Fibroblast of villous mesenchyme (primary cell): ENCODE results near the gene CCDC152. TPM values are rescaled to one million over a fixed set of nuclear protein-coding genes. Genes with fewer than 3 reads are reported as not detected.
A peak's percentile ranks its signal among the peaks of the same experiment; 100 is the strongest.

ENCODE experiments used
- DNase-seq: peaks from one replicate; pipeline ENCODE4 v3.0.0-alpha.2; 2010; ENCODE audit warnings: low read depth
- H3K4me3 ChIP-seq: 2 replicates; pipeline ENCODE4 v1.5.1; 2011; ENCODE audit warnings: low read depth, mild to moderate bottlenecking, low read length
- CTCF ChIP-seq: IDR thresholded peaks from 2 replicates; pipeline ENCODE4 v1.5.1; 2012; ENCODE audit warnings: low read depth, mild to moderate bottlenecking, low read length; ENCODE audit not compliant: insufficient read depth
- total RNA-seq: library from RNA; depleted of rRNA; stranded (reverse); fragments of >200 nt; gene quantifications from 2 replicates; pipeline ENCODE4 v1.2.3, GENCODE V29; 2012

The CCDC152 gene
- total RNA-seq, 1 donor, result 0.86 TPM

- DNase-seq, result no peak
- no peak overlapping the region for H3K4me3 ChIP-seq
- no peak for TF ChIP-seq CTCF
These were observed 69.0 kb downstream of the CCDC152 start for GRCh38 chr5:42825422-42826148.

- H3K4me3 ChIP-seq, result no peak overlapping the region
- DNase-seq, result no peak
- no peak for TF ChIP-seq CTCF
These were observed 70.3 kb downstream of the CCDC152 start for GRCh38 chr5:42826757-42827515.

GRCh38 chr5:42828671-42829070 lies 72.1 kb downstream of the CCDC152 start:
- H3K4me3 ChIP-seq, result no peak overlapping the region
- DNase-seq, result peak; percentile 16
- no peak for TF ChIP-seq CTCF

GRCh38 chr5:42830924-42831323 lies 74.3 kb downstream of the CCDC152 start:
- H3K4me3 ChIP-seq, result no peak overlapping the region
- no peak for TF ChIP-seq CTCF
- DNase-seq, result no peak

GRCh38 chr5:42832060-42832459 lies 75.4 kb downstream of the CCDC152 start:
- DNase-seq, result no peak
- TF ChIP-seq CTCF, result no peak
- no peak overlapping the region for H3K4me3 ChIP-seq

- DNase-seq, result no peak
- H3K4me3 ChIP-seq, result no peak overlapping the region
- no peak for TF ChIP-seq CTCF
These were observed 79.6 kb downstream of the CCDC152 start for GRCh38 chr5:42836070-42836769.
